Brain microvascular endothelial cell (primary cell): Measurements from ENCODE around the gene TRIM42.

Experiments used
- DNase-seq: peaks from one replicate; pipeline ENCODE4 v3.0.0-alpha.2; 2020
- H3K27ac ChIP-seq: fragments of 250-450 bp; sonication (Bioruptor Pico); 2 replicates; pipeline ENCODE4 v1.5.1; 2020; ENCODE audit warnings: mild to moderate bottlenecking, moderate library complexity
- H3K27me3 ChIP-seq: fragments of 250-450 bp; sonication (Bioruptor Pico); replicated peaks from 2 replicates; pipeline ENCODE4 v1.5.1; 2020; ENCODE audit warnings: mild to moderate bottlenecking
- H3K36me3 ChIP-seq: fragments of 250-450 bp; sonication (Bioruptor Pico); replicated peaks from 2 replicates; pipeline ENCODE4 v1.5.1; 2020; ENCODE audit warnings: mild to moderate bottlenecking
- H3K4me3 ChIP-seq: 2 replicates; pipeline ENCODE4 v1.5.1; 2011; ENCODE audit warnings: low read depth, mild to moderate bottlenecking, control low read depth, low read length, moderate library complexity
- in situ Hi-C: cut with HindIII; loops from 2 replicates; pipeline ENCODE4 v1.10.0; 2017; ENCODE audit warnings: low sequenced_read_pairs, low pct_ligation_motif_present
- TF ChIP-seq, protein P1 (sequence below): IDR thresholded peaks from 2 replicates; pipeline ENCODE4 v1.5.1; 2011; ENCODE audit warnings: low read depth, mild to moderate bottlenecking, moderate library complexity, low read length, control low read depth, inconsistent platforms; ENCODE audit errors: missing control alignments

TRIM42 gene

DNA sequence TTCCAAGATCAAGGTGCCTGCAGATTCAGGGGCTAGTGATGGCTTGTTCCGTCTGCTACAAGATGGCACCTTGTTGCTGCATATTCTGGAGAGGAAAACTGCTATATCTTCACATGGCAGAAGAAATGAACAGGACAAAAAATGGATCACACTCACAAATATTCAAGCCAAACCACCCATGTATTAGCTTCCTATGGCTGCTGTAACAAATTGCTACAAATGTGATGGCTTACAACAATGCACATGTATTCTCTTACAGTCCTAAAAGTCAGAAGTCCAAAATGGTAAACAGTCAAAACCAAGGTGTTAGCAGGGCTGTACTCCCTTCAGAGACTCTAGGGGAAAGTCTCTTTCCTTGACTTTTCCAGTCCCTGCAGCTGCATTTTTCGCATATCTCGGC is 55.8 kb downstream of the TRIM42 start:
- H3K4me3 ChIP-seq: no peak overlapping the region
- TF ChIP-seq, protein P1, sequence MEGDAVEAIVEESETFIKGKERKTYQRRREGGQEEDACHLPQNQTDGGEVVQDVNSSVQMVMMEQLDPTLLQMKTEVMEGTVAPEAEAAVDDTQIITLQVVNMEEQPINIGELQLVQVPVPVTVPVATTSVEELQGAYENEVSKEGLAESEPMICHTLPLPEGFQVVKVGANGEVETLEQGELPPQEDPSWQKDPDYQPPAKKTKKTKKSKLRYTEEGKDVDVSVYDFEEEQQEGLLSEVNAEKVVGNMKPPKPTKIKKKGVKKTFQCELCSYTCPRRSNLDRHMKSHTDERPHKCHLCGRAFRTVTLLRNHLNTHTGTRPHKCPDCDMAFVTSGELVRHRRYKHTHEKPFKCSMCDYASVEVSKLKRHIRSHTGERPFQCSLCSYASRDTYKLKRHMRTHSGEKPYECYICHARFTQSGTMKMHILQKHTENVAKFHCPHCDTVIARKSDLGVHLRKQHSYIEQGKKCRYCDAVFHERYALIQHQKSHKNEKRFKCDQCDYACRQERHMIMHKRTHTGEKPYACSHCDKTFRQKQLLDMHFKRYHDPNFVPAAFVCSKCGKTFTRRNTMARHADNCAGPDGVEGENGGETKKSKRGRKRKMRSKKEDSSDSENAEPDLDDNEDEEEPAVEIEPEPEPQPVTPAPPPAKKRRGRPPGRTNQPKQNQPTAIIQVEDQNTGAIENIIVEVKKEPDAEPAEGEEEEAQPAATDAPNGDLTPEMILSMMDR: no peak
- H3K27ac ChIP-seq: no peak overlapping the region
- no peak for DNase-seq
- in situ Hi-C loops: no loop called here
- H3K36me3 ChIP-seq: no peaks in the 10 kb centered on the region
- no peaks in the 10 kb centered on the region for H3K27me3 ChIP-seq

DNA sequence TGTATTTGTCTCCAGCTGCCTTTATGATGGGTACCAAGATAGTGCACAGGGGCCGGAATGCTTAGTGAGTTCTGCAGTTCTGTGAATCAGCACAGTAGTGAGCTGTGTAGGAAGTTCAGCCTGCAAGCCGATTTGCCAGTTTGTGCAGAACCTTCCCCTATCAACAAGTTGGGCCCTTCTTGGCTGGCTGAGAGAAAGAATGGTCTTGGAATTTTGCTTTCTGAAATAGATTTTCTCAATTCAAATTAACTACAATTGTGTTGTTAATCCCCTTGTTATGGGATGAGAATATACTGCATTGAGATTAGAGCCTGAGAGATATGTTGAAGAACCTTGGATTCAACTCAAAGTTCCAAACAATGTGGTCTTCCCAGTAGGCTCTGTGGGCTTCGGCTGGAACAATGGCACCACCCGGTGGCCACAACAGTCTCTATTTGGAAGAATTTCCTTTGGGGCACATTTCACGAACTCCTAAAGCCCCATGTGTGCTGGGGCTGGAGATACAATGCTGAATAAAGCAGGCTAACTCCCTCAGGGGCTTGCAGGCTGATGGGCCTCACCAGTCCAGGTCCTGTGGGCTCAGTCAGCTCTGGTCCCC is 59.1 kb downstream of the TRIM42 start:
- in situ Hi-C loops: no loop called here
- Histone ChIP-seq H3K27me3 (no peaks in the 10 kb centered on the region), H3K27ac (no peak overlapping the region), H3K4me3 (no peak overlapping the region), H3K36me3 (no peaks in the 10 kb centered on the region)
- DNase-seq: peak; percentile 62
- TF ChIP-seq, protein P1: peak; percentile 76

DNA sequence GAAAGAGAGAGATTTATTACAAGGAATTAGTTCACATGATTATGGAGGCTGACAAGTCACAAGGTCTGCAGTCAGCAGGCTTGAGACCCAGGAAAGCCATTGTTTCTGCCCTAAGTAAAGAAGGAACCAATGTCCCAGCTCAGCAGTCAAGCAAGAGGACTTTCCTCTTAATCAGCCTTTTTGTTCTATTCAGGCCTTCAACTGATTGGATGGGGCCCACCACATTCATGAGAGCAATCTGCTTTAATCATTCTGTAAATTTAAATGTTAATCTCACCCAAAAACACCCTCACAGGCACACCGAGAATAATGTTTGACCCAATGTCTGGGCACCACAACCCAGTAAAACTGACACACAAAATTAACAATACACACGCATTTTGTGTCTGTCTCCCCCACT is 64.3 kb downstream of the TRIM42 start:
- TF ChIP-seq, protein P1: no peak
- no peaks in the 10 kb centered on the region for H3K36me3 ChIP-seq
- H3K4me3 ChIP-seq: no peak overlapping the region
- H3K27me3 ChIP-seq: no peaks in the 10 kb centered on the region
- no peak overlapping the region for H3K27ac ChIP-seq
- in situ Hi-C loops: no loop called here
- no peak for DNase-seq

DNA sequence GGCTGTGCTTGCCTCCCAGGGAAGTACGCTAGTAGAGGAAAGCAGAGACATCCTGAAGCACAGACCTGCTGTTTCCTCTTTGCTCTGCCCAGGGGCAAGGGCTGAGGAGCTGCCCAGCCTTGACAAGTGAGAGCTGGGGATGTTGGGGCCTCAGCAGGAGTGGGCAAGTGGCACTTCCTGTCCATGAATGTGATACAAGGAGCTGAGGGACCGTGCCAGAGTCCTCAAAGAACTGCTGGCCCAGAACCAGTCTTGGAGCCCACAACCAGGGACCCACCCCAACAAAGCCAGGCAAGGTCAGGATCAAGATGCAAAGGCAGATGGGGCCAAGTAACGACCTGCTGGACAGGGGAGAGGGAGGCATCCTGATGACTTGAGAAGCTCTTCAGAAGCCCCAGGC is 70.3 kb downstream of the TRIM42 start:
- DNase-seq: no peak
- no peak overlapping the region for H3K4me3 ChIP-seq
- H3K27me3 ChIP-seq: no peaks in the 10 kb centered on the region
- in situ Hi-C loops: no loop called here
- TF ChIP-seq, protein P1: no peak
- no peak overlapping the region for H3K27ac ChIP-seq
- no peaks in the 10 kb centered on the region for H3K36me3 ChIP-seq

DNA sequence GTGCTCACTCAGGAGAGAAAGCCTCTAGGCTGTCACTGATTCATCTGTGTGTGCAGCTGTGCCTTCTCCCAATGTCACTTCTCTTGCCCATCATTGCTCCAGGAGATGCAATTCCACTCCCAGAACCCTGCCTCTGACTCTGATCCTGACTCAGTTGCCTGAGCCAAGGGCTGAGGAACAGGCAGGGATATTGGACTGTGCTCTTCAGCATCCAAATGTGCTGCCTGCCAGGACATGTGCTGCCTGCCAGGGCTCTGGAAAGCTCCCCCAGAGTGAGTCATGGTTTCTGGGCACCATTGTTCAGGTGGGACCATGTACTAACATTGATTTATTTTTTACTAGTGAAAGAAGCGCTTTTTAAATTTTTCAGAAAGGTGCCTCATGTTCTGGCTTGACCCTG is 71.0 kb downstream of the TRIM42 start:
- no peak for DNase-seq
- Histone ChIP-seq H3K27me3 (no peaks in the 10 kb centered on the region), H3K36me3 (no peaks in the 10 kb centered on the region), H3K27ac (no peak overlapping the region), H3K4me3 (no peak overlapping the region)
- in situ Hi-C loops: no loop called here
- TF ChIP-seq, protein P1: no peak
